ENCODE data around the gene RBM22.

The RBM22 gene

DNA sequence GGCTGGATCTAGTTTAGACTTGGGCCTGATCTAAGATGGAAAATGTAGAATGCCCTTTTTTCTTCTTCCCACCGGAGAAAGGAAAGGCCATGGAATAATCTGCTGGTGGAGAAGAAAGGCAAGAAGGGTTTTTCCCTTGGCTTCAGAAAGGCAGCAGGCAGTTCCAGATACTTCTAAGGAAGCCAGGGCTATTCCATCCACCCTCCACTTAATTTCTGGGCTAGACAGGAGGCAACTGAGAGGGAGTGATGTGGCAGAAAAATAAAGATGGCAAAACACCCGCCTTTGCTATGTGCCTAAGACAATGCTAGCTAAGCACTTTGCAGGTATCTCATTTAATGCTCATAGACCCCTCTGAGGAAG, 29.9 kb downstream of the RBM22 start:
- Histone ChIP-seq H2AFZ (ENCODE audit: low read length) (no peak overlapping the region), H3K9ac (ENCODE audit: low read length) (no peak overlapping the region), H3K4me3 (ENCODE audit: low read length) (no peak overlapping the region), H3K9me2 (replicated peaks; ENCODE audit: insufficient read depth, low read length) (no peaks in the 10 kb centered on the region), H3K4me1 (ENCODE audit: low read length) (no peaks in the 10 kb centered on the region), H3F3A (ENCODE audit: insufficient read depth, low read length) (no peaks in the 10 kb centered on the region), H3K4me2 (ENCODE audit: low read depth, low read length) (no peak overlapping the region), H3K9me3 (replicated peaks; ENCODE audit: insufficient read depth, low read length) (no peaks in the 10 kb centered on the region), H3K79me2 (ENCODE audit: low read length) (no peaks in the 10 kb centered on the region), H3K36me3 (replicated peaks; ENCODE audit: insufficient read depth, low read length) (no peaks in the 10 kb centered on the region), H3K27me3 (replicated peaks; ENCODE audit: insufficient read depth, low read length) (peaks cover 10% of the 10 kb centered on the region; the same call in 1 of the 2 replicates), H4K20me1 (ENCODE audit: insufficient read depth, low read length) (no peaks in the 10 kb centered on the region), H3K27ac (ENCODE audit: low read length) (no peak overlapping the region)
- DNase-seq: no peak
- no peak for TF ChIP-seq EZH2phosphoT487 (IDR thresholded peaks at IDR 0.05; ENCODE audit: low read length)
- TF ChIP-seq, protein P1, sequence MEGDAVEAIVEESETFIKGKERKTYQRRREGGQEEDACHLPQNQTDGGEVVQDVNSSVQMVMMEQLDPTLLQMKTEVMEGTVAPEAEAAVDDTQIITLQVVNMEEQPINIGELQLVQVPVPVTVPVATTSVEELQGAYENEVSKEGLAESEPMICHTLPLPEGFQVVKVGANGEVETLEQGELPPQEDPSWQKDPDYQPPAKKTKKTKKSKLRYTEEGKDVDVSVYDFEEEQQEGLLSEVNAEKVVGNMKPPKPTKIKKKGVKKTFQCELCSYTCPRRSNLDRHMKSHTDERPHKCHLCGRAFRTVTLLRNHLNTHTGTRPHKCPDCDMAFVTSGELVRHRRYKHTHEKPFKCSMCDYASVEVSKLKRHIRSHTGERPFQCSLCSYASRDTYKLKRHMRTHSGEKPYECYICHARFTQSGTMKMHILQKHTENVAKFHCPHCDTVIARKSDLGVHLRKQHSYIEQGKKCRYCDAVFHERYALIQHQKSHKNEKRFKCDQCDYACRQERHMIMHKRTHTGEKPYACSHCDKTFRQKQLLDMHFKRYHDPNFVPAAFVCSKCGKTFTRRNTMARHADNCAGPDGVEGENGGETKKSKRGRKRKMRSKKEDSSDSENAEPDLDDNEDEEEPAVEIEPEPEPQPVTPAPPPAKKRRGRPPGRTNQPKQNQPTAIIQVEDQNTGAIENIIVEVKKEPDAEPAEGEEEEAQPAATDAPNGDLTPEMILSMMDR (IDR thresholded peaks at IDR 0.05; ENCODE audit: low read length): no peak
- no peak for TF ChIP-seq EZH2 (optimal IDR thresholded peaks at IDR 0.05; ENCODE audit: low read depth, low read length)

DNA sequence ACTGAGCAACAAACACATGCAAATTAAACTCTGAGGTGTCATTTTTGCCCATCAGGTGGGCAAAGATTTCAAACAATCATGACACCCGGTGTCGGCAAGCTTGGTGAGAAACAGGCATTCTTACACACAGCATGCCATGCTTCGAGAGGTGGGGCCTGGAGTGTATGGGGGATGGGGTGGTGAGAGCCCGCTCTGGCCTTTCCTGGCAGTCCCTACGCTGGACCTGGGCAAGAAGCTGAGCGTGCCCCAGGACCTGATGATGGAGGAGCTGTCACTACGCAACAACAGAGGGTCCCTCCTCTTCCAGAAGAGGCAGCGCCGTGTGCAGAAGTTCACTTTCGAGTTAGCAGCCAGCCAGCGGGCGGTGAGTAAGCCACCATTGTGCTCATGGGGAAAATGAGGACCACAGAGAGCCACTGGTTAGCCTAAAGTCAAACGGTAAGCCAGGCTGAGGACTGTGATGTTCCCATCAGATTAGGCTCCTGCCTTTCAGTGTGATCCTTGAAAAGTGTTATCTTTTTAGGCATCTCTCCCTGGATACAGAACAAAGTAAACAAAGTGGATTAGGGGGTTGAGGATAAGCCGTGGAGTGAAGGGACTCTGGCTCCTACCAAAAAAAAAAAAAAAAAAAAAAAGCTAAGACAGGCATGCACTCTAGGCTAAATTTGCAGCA, 30.5 kb downstream of the RBM22 start:
- no peaks in the 10 kb centered on the region for H4K20me1 ChIP-seq (ENCODE audit: insufficient read depth, low read length)
- no peak for DNase-seq
- no peaks in the 10 kb centered on the region for H3K9me2 ChIP-seq (replicated peaks; ENCODE audit: insufficient read depth, low read length)
- H3K4me3 ChIP-seq (ENCODE audit: low read length): no peak overlapping the region
- H3K9ac ChIP-seq (ENCODE audit: low read length): no peak overlapping the region
- TF ChIP-seq, protein P1 (IDR thresholded peaks at IDR 0.05; ENCODE audit: low read length): no peak
- TF ChIP-seq EZH2phosphoT487 (IDR thresholded peaks at IDR 0.05; ENCODE audit: low read length): no peak
- TF ChIP-seq EZH2 (optimal IDR thresholded peaks at IDR 0.05; ENCODE audit: low read depth, low read length): no peak
- H3K79me2 ChIP-seq (ENCODE audit: low read length): no peaks in the 10 kb centered on the region
- peaks cover 10% of the 10 kb centered on the region; the same call in 1 of the 2 replicates for H3K27me3 ChIP-seq (replicated peaks; ENCODE audit: insufficient read depth, low read length)
- H3K9me3 ChIP-seq (replicated peaks; ENCODE audit: insufficient read depth, low read length): no peaks in the 10 kb centered on the region
- H3K36me3 ChIP-seq (replicated peaks; ENCODE audit: insufficient read depth, low read length): no peaks in the 10 kb centered on the region
- no peaks in the 10 kb centered on the region for H3F3A ChIP-seq (ENCODE audit: insufficient read depth, low read length)
- no peak overlapping the region for H2AFZ ChIP-seq (ENCODE audit: low read length)
- no peak overlapping the region for H3K27ac ChIP-seq (ENCODE audit: low read length)
- no peaks in the 10 kb centered on the region for H3K4me1 ChIP-seq (ENCODE audit: low read length)
- no peak overlapping the region for H3K4me2 ChIP-seq (ENCODE audit: low read depth, low read length)

DNA sequence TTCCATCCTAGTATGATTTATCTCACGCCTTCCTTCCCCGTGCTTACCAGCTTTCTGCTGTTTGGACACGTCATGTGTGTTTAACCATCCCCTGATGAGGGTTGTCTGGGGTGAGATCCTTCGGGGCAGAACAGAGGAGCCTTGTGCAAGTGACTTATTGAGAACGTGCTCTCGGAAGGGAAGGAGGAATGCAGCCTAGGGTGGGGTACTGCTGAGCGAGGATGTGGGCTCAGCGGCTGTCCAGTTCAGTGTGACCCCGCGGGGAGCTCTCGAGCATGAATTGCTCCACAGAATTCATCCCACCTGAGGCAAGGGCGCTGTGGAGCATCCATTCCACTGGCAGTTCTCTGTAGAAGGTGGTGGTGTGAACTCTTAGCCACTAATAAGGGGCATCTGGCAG, 35.8 kb downstream of the RBM22 start:
- Histone ChIP-seq H3K9ac (ENCODE audit: low read length) (no peak overlapping the region), H3F3A (ENCODE audit: insufficient read depth, low read length) (no peaks in the 10 kb centered on the region)

More for the DNA sequence above, 35.8 kb downstream of the RBM22 start:
- Histone ChIP-seq H3K79me2 (ENCODE audit: low read length) (no peaks in the 10 kb centered on the region), H3K4me2 (ENCODE audit: low read depth, low read length) (no peak overlapping the region), H3K36me3 (replicated peaks; ENCODE audit: insufficient read depth, low read length) (no peaks in the 10 kb centered on the region), H3K4me1 (ENCODE audit: low read length) (no peaks in the 10 kb centered on the region), H3K27me3 (replicated peaks; ENCODE audit: insufficient read depth, low read length) (peaks cover 4% of the 10 kb centered on the region; the same call in 1 of the 2 replicates), H3K9me2 (replicated peaks; ENCODE audit: insufficient read depth, low read length) (no peaks in the 10 kb centered on the region), H3K9me3 (replicated peaks; ENCODE audit: insufficient read depth, low read length) (no peaks in the 10 kb centered on the region), H2AFZ (ENCODE audit: low read length) (no peak overlapping the region), H3K4me3 (ENCODE audit: low read length) (no peak overlapping the region), H4K20me1 (ENCODE audit: insufficient read depth, low read length) (no peaks in the 10 kb centered on the region), H3K27ac (ENCODE audit: low read length) (no peak overlapping the region)
- no peak for DNase-seq
- TF ChIP-seq EZH2phosphoT487 (IDR thresholded peaks at IDR 0.05; ENCODE audit: low read length): no peak
- TF ChIP-seq EZH2 (optimal IDR thresholded peaks at IDR 0.05; ENCODE audit: low read depth, low read length): no peak
- TF ChIP-seq, protein P1 (IDR thresholded peaks at IDR 0.05; ENCODE audit: low read length): no peak

Data from MM.1S (cell line).